ENCODE data around the gene XAB2.
"Not testable (repeated sequence)": the region's sequence is repeated elsewhere in the genome, so short reads cannot be mapped to it uniquely, and the experiment has no call there.

Gene XAB2

DNA sequence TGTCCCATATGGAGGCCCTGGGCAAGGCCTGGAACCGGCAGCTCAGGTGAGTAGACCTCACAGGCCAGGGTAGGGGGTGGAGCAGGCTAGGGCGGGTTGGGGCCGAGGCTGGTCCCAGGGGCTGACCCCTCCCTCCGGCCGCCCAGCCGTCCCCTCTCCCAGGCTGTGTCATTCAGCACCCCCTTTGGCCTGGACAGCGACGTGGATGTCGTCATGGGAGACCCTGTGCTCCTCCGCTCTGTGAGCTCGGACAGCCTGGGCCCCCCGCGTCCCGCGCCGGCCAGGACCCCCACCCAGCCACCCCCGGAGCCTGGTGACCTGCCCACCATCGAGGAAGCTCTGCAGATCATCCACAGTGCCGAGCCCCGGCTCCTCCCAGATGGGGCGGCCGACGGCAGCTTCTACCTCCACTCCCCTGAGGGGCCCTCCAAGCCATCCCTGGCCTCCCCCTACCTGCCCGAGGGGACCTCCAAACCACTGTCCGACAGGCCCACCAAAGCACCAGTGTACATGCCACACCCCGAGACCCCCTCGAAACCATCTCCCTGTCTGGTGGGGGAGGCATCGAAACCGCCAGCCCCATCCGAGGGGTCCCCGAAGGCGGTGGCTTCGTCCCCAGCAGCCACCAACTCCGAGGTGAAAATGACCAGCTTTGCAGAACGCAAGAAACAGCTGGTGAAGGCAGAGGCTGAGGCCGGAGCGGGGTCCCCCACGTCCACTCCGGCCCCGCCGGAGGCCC, 17.6 kb downstream of the XAB2 start:
- no peak for FAIRE-seq

DNA sequence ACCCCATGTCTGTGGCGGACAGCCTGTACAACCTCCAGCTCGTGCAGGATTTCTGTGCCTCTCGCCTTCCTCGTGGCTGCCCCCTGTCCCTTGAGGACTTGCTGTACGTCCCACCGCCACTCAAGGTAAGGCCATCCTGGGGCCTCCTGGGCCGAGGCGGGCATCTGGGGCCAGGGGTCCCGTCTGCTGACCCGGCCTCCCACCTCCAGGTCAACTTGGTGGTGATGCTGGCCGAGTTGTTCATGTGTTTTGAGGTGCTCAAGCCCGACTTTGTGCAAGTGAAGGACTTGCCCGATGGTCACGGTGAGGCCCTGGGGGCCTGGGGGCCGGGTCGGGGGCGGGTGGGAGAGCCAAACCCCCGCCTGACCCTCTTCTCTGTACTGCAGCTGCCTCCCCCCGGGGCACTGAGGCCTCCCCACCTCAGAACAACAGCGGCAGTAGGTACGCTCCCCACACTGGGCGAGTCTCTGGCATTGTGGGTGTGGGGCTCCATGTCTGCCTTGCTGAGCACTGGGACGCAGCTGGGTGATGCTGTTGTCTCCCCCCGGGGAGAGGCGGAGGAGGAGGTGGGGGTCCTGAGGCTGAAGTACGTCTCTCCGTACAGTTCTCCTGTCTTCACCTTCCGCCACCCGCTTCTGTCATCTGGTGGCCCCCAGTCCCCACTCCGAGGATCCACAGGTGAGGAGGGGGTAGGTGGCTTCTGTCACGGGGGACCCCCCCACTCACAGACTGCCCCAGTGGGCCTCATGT, 18.7 kb downstream of the XAB2 start:
- FAIRE-seq = no peak

DNA sequence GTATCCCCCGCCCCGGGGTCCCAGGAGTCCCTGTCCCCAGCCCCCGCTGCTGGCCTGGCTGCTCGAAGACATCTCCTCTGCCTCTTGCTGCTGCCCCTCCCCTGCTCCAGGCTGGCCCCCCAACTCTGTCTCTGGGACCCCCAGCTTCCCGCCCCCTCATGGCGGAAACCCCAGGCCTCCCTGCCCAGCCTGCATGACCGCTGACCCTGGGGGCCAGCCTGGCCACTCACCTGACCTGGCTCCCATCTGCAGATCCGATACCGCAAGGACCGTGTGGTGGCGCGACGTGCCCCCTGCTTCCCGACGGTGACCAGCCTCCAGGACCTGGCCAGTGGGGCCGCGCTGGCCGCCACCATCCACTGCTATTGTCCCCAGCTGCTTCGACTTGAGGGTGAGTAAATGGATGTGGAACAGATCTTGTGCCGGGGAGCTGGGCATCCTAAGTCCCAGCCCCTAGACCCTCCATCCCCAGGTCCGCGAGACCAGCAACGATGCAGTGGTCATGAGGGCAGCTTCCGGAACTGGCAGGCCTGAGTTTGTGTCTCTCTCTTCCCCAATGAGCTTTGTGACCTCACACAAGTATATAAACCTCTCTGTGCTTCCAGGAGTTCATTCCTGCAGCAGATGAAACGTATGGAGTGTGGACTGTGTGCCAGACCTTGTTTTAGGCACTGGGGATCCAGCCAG, 21.3 kb downstream of the XAB2 start:
- FAIRE-seq = no peak

DNA sequence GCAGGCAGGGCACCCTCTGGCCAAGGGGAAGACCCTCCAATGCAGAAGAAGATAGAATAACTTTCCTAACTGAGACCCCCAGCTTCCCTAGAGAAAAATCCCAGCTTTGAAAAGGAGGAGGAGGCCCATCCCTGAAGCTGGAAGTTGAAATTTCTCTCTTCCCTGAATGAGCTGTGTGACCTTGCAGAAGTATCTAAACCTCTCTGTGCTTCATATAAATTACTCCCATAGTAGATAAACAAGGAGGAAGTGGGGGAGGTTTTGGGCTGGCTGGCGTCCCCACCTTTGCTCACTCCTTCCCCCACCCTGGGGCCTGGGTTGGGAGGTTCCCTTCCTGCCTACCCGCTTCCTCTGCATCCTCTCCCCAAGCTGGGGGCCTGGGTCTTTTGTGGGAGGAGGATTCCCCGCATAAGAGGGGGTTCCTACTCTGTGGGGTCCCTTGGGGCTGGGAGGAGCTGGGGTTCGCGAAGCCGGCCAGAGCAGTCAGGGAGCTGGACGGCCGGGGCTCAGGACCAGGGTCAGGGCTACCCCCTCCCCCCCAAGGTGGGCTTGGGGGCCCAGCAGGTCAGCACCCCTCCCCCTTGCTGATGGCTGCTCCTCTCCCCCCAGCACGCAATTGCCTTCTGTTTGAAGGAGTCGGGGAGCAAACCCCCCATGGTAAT, 22.0 kb downstream of the XAB2 start:
- FAIRE-seq = no peak

DNA sequence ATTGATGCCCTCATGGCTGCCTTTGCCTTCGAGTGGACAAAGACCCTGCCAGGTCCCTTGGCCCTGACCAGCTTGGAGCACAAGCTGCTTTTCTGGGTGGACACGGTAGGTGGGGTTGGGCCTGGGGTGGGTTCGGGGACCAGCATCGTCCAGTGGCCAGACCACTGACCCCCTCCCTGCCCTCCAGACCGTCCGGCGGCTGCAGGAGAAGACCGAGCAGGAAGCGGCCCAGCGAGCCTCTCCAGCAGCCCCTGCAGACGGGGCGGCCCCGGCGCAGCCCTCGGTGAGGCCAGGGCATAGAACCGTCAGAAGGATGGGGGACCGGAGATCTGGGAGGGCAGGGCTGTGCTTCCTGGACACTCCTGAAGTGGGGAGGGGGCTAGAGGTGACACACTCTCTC, 23.1 kb downstream of the XAB2 start:
- FAIRE-seq = no peak

DNA sequence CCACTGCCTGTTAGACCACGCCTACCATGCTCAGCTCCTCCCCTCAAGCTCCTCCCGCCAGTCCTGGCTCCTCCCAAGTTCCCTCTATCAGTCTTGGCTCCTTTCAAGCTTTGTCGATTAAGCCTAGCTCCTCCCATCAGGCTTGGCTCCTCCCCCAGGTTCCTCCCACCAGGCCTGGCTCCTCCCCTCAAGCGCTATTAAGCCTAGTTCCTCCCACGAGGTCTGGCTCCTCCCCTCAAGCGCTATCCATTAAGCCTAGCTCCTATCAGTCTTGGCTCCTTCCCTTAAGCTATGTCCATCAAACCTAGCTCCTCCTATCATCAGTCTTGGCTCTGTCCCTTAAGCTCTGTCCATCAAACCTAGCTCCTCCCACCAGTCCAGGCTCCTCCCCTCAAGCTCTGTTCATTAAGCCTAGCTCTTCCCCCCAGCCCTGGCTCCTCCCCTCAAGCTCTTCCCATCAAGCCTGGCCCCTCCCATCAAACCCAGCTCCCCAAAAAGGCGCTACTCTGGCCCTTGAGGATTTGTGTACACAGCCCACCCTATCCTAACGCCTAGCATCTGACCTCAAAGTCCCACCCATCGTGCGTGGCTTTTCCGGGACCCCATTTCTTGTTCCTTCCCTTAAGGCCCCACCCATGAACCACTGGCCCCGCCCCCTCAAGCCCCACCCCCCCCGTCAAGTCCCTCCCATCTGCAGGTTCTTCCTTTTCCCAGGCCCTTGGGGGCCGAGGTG, 23.7 kb downstream of the XAB2 start:
- FAIRE-seq = no peak

DNA sequence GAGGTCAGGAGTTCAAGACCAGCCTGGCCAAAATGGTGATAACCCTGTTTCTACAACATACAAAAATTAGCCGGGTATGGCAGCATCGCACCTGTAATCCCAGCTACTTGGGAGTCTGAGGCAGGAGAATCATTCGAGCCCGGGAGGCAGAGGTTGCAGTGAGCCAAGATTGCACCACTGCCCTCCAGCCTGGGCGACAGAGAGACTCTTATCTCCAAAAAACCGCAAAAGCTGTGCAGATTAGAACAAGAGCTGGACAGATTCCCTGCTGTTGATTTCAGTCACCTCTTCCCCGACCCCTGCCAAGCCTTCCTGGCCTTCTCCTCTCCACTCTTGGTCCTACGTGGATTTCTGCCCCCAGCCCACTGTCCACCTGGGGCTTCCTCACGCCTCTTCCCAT, 25.4 kb downstream of the XAB2 start:
- FAIRE-seq = no peak

DNA sequence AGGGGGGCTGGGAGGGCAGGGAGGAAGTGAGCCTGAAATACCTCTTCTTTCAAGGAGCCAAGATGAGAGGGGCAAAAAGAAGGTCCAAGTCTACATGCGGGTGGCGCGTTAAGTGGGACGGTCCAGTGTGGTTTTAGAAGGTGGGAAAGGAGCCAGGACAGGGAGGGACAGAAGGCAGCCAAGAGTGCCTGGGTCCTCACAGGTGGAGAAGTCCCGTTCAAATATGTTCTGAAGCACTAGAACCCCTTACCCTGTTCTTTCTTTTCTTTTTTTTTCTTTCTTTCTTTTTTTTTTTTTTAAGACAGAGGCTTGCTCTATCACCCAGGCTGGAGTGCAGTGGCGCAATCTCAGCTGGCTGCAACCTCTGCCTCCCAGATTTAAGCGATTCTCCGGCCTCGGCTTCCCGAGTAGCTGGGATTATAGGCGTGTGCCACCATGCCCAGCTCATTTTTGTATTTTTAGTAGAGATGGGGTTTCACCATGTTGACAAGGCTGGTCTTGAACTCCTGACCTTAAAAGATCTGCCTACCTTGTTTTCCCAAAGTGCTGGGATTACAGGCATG, 26.3 kb downstream of the XAB2 start:
- FAIRE-seq = no peak

DNA sequence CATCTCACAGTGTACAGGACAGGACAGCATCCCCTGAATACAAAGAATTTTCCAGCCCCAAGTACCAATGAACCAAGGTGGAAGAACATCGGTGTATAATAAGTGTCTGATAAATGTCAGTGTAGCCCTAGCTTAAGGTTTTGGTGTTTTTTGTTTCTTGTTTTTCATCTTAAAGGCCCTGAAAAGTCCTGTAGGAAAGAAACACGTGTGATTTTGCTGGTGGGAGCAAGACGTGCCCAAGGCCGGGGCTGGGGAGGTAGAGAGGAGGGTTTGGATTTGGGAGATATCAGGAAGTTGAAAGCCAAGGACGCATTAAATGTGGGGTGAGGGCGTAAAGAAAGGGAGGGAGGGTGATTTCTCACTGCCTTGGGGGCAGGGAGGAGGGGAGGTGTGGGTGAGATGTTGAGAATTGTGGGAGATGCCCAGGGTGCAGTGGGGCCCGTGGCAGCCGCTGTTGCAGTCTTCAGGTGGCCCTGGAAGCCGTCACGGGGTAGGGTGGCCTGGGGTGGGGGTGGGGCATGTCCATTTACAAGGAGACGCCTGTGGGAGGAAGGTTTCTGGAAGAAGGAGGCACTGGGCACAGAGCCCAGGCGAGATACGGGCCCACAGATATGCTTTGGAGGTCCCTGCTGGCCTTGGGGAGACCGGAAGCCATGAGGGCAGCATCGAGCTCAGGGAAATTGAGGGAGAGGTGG, 27.0 kb downstream of the XAB2 start:
- FAIRE-seq = no peak

DNA sequence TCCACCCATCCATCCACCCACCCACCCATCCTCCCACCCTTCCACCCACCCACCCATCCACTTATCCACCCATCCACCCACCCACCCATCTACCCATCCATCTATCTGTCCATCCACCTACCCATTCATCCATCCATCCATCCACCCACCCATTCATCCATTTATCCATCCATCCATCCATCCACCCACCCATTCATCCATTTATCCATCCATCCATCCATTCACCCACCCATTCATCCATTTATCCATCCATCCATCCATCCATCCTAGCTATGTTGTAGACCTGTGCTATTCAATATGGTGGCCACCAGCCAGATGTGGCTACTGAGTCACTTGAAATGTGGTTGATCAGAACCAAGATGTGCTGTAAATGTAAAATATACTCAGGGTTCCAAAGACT, 28.6 kb downstream of the XAB2 start:
- no peak for FAIRE-seq

DNA sequence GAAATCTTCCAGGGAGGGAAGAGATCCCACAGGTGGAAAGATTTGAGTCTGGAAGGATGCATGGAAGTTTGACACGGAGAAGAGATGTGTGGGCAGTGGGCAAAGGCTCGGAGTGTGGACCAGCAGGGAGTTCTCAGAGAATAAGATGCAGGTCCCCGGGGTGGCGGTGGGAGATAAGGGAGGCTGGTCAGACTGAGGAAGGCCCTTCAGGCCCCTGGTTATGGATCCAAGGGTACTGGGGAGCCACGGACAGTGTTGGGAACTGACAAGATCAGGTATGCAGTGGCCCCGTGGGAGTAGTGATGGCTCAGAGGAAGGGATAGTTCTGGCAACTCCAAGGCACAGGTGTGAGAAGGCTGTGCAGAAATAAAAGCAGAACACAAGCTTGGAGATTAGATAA, 31.2 kb downstream of the XAB2 start:
- no peak for FAIRE-seq

DNA sequence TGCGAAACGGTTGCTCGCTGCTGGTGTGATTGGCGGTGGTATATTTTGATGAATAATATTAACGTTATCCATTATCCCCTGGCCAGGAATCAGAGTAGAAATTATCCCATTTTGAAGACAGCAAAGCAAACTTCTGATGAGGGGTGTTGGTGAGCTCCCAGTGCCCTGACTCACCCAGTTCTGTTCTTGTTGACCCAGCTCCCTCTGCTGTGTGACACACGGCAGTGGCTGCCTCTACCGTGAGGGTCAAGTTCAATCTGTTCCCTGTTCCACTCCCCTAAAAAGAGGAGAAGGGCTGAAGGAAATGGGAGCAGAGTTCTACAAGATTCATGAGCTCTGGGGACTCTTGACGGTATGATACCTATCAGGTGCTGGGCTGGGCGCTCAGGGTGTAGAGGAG, 31.7 kb downstream of the XAB2 start:
- FAIRE-seq = no peak

DNA sequence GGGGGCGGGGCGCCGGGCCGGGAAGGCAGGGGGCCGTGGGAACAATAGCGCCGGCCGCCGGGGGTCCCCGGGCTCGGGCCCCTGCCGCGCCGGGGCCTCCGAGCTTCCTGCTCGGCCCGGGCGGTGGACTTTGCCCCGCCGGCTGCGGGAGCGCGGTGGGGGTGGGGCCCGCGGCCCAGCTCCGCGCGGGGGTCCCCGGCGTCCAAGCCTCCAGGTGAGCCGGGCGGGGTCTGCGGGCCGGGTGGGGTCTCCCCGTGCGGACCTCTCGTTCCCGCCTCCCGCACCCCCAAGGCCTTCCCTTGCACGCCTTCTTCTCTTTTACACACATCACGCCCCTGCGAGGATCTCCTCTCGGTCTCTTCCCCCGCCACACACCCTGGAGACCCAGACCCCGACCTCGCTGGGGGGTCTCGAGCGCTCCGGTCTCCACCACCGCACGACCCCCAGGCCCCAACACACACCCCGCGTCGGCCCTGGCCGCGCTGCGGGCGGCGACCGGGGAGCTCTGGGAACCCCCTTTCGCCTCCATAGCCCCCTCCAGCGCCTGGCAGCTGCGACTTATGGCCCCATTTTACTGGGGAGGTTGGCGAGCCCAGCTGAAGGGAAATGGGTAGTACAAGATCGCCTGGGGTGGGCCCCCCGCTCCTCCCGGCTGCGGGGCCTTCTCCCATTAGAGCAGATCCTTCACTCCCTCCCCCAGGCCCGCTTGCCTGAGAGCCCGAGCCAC, 33.0 kb downstream of the XAB2 start:
- FAIRE-seq = no peak

DNA sequence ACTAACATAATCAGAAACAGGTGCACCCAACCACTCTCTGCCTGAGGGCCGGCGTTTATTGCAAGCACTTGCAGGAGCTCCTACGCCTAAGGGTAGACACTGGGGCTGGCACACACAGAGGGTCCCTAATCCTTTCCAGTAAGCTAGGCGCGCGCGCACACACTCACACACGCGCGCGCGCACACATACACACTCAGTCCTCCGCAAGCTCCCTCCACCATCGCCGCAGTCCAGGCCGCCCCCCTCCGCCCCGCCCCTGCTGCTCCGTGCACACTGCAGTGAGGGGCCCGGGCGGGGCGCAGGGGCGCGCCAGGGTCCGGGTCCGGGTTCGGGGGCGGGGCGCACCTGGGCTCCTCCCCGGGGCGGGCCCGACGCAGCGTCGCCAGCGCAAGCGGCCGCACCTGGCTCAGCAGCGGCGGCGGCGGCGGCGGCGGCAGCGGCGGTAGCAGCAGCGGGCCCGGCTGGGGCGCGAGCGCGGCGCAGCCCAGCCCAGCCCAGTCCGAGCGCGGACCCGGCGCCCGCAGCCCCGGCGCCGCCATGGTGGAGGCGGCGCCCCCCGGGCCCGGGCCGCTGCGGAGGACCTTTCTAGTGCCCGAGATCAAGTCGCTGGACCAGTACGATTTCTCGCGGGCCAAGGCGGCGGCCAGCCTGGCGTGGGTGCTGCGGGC, 33.7 kb downstream of the XAB2 start, which contains the start of gene CAMSAP3:
TSS of gene CAMSAP3 (plus strand) at position 398 of the 668 bp plus-strand sequence. CDS start at position 538, 140 bp downstream.
- FAIRE-seq = no peak

DNA sequence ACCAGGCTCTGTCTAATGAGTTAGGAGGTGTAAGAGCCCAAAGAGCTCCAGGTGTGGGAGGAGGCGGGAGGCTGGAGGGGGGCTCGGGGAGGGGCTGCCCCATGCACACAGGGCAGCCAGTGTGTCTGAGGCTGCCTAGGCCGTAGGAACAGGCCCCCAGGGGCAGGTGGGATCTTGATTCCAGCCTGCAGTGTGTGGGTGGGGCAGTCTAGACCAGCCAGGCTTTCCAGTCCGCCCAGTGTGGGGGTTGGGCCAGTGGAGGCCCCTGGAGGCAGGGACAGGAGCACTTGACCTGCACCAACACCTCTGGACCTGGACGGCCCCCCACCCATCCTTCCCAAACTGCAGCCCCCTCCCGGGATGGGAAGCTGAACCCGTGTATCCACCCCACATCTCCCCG, 39.1 kb downstream of the XAB2 start:
- no peak for FAIRE-seq

DNA sequence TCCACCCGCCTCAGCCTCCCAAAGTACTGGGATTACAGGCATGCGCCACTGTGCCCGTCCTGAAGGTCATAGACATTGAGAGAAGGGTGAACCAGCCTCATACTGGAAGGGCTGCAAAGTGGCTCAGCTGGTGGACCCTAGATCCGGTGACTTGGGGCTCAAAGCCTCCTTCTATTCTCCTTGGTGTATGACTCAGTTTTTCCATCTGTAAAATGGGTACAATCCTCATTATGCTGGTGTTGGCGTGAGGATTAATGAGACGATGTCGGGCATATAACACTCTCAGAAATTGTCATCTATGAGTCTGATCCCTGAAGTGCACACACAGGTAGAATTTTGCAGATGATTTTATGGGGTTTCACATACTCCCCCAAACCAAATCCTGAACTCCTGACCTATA, 39.5 kb downstream of the XAB2 start:
- no peak for FAIRE-seq

DNA sequence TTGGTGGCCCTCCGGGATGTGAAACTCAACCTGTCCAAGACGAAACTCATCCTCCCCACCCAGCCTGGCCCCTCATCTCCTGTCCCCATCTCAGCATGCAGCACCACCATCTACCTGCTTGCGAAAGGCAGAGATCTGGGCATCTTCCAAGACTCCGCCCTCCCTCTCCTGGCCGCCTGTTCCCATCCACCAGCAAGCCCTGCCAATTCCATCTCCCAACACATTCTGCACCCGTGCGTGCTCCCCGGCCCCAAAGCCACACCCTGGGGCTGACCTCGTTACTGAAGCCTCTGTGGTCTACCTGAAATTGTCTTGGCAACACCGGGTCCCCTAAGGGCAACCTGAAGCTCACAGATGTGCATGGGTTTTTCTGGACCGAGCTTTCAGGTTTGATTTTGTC, 46.9 kb downstream of the XAB2 start:
- no peak for FAIRE-seq

DNA sequence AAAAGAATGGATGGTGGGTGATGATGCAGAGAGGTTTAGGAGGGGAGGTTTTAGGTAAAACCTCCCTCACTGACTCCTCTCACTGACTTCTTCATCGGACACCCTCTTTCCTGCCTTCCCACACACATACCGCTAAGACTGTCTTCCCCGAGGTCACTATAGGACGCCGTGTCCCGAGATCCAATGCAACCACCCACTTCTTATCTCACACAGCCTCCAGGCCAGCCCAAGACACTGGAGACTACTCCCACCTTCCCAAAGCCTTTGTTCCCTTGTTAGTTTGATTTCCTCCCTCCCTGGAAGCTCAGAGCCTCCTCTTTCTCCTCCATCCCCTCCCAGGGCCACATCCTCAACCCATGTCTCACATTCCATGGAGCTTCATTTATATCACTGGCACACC, 50.2 kb downstream of the XAB2 start:
- no peak for FAIRE-seq

DNA sequence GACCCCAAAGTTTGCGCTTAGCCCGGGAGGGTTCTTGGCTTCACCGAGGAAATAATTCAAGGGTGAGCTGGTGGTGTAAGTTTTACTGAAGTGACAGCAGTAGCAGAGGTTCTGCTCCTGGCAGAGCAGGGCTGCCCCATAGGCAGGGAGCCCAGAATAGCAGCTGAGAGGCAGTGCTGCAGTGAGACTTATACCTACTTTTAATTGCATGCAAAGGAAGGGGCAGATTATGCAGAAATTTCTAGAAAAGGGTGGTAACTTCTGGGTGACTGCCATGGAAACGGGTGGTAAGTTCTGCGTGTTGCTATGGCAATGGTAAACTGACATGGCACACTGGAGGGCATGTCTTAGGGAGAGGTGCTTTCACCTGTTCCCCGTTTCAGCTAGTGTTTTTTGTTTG, 51.2 kb downstream of the XAB2 start:
- no peak for FAIRE-seq

DNA sequence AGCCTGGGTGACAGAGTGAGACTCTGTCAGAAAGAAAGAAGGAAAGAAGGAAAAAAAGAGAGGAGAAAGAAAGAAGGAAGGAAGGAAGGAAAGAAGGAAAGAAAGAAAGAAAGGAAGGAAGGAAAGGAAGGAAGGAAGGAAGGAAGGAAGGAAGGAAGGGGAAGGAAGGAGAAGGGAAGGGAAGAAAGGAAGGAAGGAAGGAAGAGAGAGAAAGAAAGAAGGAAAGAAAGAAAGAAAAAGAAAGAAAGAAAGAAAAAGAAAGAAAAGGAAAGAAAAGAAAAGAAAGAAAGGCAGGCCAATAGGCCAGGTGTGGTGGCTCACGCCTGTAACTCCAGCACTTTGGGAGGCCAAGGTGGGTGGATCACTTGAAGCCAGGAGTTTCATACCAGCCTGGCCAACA, 51.9 kb downstream of the XAB2 start:
- FAIRE-seq = not testable (repeated sequence)

Data from endometrium (tissue), 2 donors.